Uterus (tissue), 2 donors: Measurements from ENCODE around the gene GALNT14.

Experiments used
- CTCF ChIP-seq, 4 experiments: fragments of 200-600 bp in 2 of 4; fragments of 450-650 bp in 2 of 4; sonication (generic) in 2 of 4; IDR thresholded peaks; one replicate each; pipeline ENCODE4 v1.5.1; 2016 to 2019; ENCODE audit warnings: antibody characterized with exemption in 4 of 4, mild to moderate bottlenecking in 2 of 4, moderate library complexity in 1 of 4
- POLR2A ChIP-seq, 2 donors: fragments of 450-650 bp; IDR thresholded peaks; one replicate each; pipeline ENCODE4 v1.6.1; 2016; ENCODE audit warnings: antibody characterized with exemption in 2 of 2, mild to moderate bottlenecking in 1 of 2, moderate library complexity in 1 of 2

- no peak for TF ChIP-seq CTCF (IDR thresholded peaks at IDR 0.05)
- TF ChIP-seq POLR2A (IDR thresholded peaks at IDR 0.05), result no peak
Observed at GRCh38 chr2:31032475-31032874, 105.8 kb downstream of the GALNT14 start.
